Stomach smooth muscle (tissue), 2 donors: ENCODE results near the gene CLEC16A.
"Not testable (repeated sequence)": the region's sequence is repeated elsewhere in the genome, so short reads cannot be mapped to it uniquely, and the experiment has no call there.

ENCODE experiments used
- H3K27ac ChIP-seq: one replicate; pipeline ENCODE4 v1.7.0; 2013; ENCODE audit warnings: mild to moderate bottlenecking, low read length, inconsistent platforms
- H3K27me3 ChIP-seq, 2 donors: one replicate each; pipeline ENCODE4 v1.7.0; 2013; ENCODE audit warnings: low read length in 2 of 2; ENCODE audit not compliant: insufficient read depth in 2 of 2, control insufficient read depth in 1 of 2
- H3K36me3 ChIP-seq, 2 donors: one replicate each; pipeline ENCODE4 v1.7.0; 2013; ENCODE audit warnings: low read length in 2 of 2; ENCODE audit not compliant: control insufficient read depth in 2 of 2, insufficient read depth in 2 of 2
- H3K4me1 ChIP-seq: one replicate; pipeline ENCODE4 v1.7.0; 2013; ENCODE audit warnings: low read length; ENCODE audit not compliant: control insufficient read depth, insufficient read depth
- H3K4me3 ChIP-seq, 2 donors: one replicate each; pipeline ENCODE4 v1.7.0; 2013; ENCODE audit warnings: low read length in 2 of 2
- H3K9ac ChIP-seq, 2 donors: one replicate each; pipeline ENCODE4 v1.7.0; 2013; ENCODE audit warnings: low read length in 2 of 2, mild to moderate bottlenecking in 1 of 2
- H3K9me3 ChIP-seq, 2 donors: one replicate each; pipeline ENCODE4 v1.7.0; 2013; ENCODE audit warnings: low read length in 2 of 2; ENCODE audit not compliant: control insufficient read depth in 2 of 2
- donor health status: healthy.
- donor health status: Pancreatic carcinoma.

The CLEC16A gene

GRCh38 chr16:11101283-11101682, 156.9 kb downstream of the CLEC16A start:
- peak overlapping the region in 1 of 2 donors; percentile 17 for H3K9ac ChIP-seq
- H3K9me3 ChIP-seq: no peaks in the 10 kb centered on the region
- no peak overlapping the region for H3K4me3 ChIP-seq
- peaks cover 49% of the 10 kb centered on the region for H3K4me1 ChIP-seq
- no peaks in the 10 kb centered on the region for H3K27me3 ChIP-seq
- H3K27ac ChIP-seq: peak overlapping the region; percentile 70
- H3K36me3 ChIP-seq: no peaks in the 10 kb centered on the region

- no peaks in the 10 kb centered on the region for H3K36me3 ChIP-seq
- H3K27ac ChIP-seq: no peak overlapping the region
- H3K9ac ChIP-seq: no peak overlapping the region
- H3K27me3 ChIP-seq: no peaks in the 10 kb centered on the region
- peaks cover 51% of the 10 kb centered on the region for H3K4me1 ChIP-seq
- no peaks in the 10 kb centered on the region for H3K9me3 ChIP-seq
- no peak overlapping the region for H3K4me3 ChIP-seq
Observed at GRCh38 chr16:11101695-11102522, 157.5 kb downstream of the CLEC16A start.

- no peak overlapping the region for H3K4me3 ChIP-seq
- no peak overlapping the region for H3K27ac ChIP-seq
- no peaks in the 10 kb centered on the region for H3K36me3 ChIP-seq
- H3K9ac ChIP-seq: no peak overlapping the region
- H3K27me3 ChIP-seq: no peaks in the 10 kb centered on the region
- H3K4me1 ChIP-seq: peaks cover 57% of the 10 kb centered on the region
- H3K9me3 ChIP-seq: no peaks in the 10 kb centered on the region
Observed at GRCh38 chr16:11102523-11102898, 158.1 kb downstream of the CLEC16A start.

- peaks cover 60% of the 10 kb centered on the region for H3K4me1 ChIP-seq
Observed at GRCh38 chr16:11103301-11103700, 158.9 kb downstream of the CLEC16A start.

GRCh38 chr16:11104168-11105037, 160.0 kb downstream of the CLEC16A start:
- Histone ChIP-seq H3K4me1 (peaks cover 55% of the 10 kb centered on the region), H3K36me3 (no peaks in the 10 kb centered on the region), H3K9ac (no peak overlapping the region), H3K27ac (peak overlapping the region; percentile 2), H3K4me3 (no peak overlapping the region), H3K9me3 (no peaks in the 10 kb centered on the region), H3K27me3 (no peaks in the 10 kb centered on the region)

More at GRCh38 chr16:11103301-11103700, 158.9 kb downstream of the CLEC16A start:
- not testable (repeated sequence) for H3K27ac ChIP-seq, H3K9me3 ChIP-seq, H3K9ac ChIP-seq, H3K4me3 ChIP-seq, H3K36me3 ChIP-seq, H3K27me3 ChIP-seq

GRCh38 chr16:11105038-11105903, 160.9 kb downstream of the CLEC16A start:
- Histone ChIP-seq H3K4me1 (peaks cover 53% of the 10 kb centered on the region), H3K27ac (no peak overlapping the region)

GRCh38 chr16:11106726-11107125, 162.4 kb downstream of the CLEC16A start:
- Histone ChIP-seq H3K9ac (no peak overlapping the region), H3K4me3 (no peak overlapping the region), H3K27me3 (no peaks in the 10 kb centered on the region), H3K9me3 (peaks cover 6 to 10% of the 10 kb centered on the region in 2 donors), H3K4me1 (peaks cover 43% of the 10 kb centered on the region), H3K36me3 (no peaks in the 10 kb centered on the region), H3K27ac (no peak overlapping the region)

More at GRCh38 chr16:11105038-11105903, 160.9 kb downstream of the CLEC16A start:
- H3K9ac ChIP-seq: no peak overlapping the region
- H3K9me3 ChIP-seq: no peaks in the 10 kb centered on the region
- no peaks in the 10 kb centered on the region for H3K27me3 ChIP-seq
- H3K4me3 ChIP-seq: no peak overlapping the region
- no peaks in the 10 kb centered on the region for H3K36me3 ChIP-seq

- Histone ChIP-seq H3K9ac (no peak overlapping the region), H3K27ac (no peak overlapping the region)
Observed at GRCh38 chr16:11107780-11108465, 163.6 kb downstream of the CLEC16A start.

GRCh38 chr16:11108466-11108805, 164.1 kb downstream of the CLEC16A start:
- Histone ChIP-seq H3K27me3 (no peaks in the 10 kb centered on the region), H3K27ac (no peak overlapping the region), H3K9me3 (peaks cover 6 to 10% of the 10 kb centered on the region in 2 donors), H3K4me3 (no peak overlapping the region), H3K9ac (no peak overlapping the region), H3K36me3 (no peaks in the 10 kb centered on the region), H3K4me1 (peaks cover 43% of the 10 kb centered on the region)

More at GRCh38 chr16:11107780-11108465, 163.6 kb downstream of the CLEC16A start:
- Histone ChIP-seq H3K27me3 (no peaks in the 10 kb centered on the region), H3K4me1 (peaks cover 43% of the 10 kb centered on the region), H3K36me3 (no peaks in the 10 kb centered on the region), H3K9me3 (peaks cover 6 to 10% of the 10 kb centered on the region in 2 donors), H3K4me3 (peak overlapping the region in 1 of 2 donors; percentile 8)

GRCh38 chr16:11109566-11109965, 165.2 kb downstream of the CLEC16A start:
- H3K27ac ChIP-seq: no peak overlapping the region
- H3K36me3 ChIP-seq: no peaks in the 10 kb centered on the region
- no peaks in the 10 kb centered on the region for H3K27me3 ChIP-seq
- no peak overlapping the region for H3K4me3 ChIP-seq
- no peak overlapping the region for H3K9ac ChIP-seq
- peaks cover 40% of the 10 kb centered on the region for H3K4me1 ChIP-seq
- H3K9me3 ChIP-seq: peaks cover 6 to 10% of the 10 kb centered on the region in 2 donors
